Suprapubic skin (tissue), 4 donors: ENCODE data around the gene DMKN.

Source experiments
- EP300 ChIP-seq: sonication (generic); formaldehyde crosslinking; IDR thresholded peaks from one replicate; pipeline ENCODE4 v1.6.1; 2017; ENCODE audit warnings: antibody characterized with exemption
- POLR2A ChIP-seq, 2 donors: fragments of 450-650 bp; IDR thresholded peaks; one replicate each; pipeline ENCODE4 v1.6.1; 2017; ENCODE audit warnings: antibody characterized with exemption in 2 of 2, mild to moderate bottlenecking in 2 of 2, moderate library complexity in 2 of 2
- POLR2AphosphoS5 ChIP-seq, 3 donors: sonication (generic); formaldehyde crosslinking; IDR thresholded peaks; one replicate each; pipeline ENCODE4 v1.6.1; 2017; ENCODE audit warnings: antibody characterized with exemption in 3 of 3
- TF ChIP-seq, protein P1 (sequence below), 2 donors: fragments of 200-600 bp in 1 of 2; fragments of 450-650 bp in 1 of 2; sonication (generic) in 1 of 2; IDR thresholded peaks; one replicate each; pipeline ENCODE4 v1.5.1; 2016 to 2019; ENCODE audit warnings: antibody characterized with exemption in 2 of 2, mild to moderate bottlenecking in 1 of 2, moderate library complexity in 1 of 2

DNA sequence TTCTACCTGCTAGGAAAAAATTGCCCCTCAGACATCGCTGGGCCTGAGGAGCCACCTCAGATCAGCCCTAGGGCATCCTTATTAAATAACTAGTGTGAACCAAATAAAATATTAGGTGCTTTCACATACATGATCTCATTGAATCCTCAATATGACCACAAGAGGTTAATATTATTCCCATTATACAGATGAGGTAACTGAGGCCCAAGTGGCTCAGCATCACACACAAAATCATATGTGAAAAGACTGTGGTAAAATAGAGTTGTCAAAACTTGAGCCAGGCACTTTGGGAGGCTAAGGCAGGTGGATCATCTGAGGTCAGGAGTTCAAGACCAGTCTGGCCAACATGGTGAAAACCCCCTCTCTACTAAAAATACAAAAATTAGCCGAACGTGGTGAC lies 2.9 kb upstream of the DMKN start:
- TF ChIP-seq, protein P1, sequence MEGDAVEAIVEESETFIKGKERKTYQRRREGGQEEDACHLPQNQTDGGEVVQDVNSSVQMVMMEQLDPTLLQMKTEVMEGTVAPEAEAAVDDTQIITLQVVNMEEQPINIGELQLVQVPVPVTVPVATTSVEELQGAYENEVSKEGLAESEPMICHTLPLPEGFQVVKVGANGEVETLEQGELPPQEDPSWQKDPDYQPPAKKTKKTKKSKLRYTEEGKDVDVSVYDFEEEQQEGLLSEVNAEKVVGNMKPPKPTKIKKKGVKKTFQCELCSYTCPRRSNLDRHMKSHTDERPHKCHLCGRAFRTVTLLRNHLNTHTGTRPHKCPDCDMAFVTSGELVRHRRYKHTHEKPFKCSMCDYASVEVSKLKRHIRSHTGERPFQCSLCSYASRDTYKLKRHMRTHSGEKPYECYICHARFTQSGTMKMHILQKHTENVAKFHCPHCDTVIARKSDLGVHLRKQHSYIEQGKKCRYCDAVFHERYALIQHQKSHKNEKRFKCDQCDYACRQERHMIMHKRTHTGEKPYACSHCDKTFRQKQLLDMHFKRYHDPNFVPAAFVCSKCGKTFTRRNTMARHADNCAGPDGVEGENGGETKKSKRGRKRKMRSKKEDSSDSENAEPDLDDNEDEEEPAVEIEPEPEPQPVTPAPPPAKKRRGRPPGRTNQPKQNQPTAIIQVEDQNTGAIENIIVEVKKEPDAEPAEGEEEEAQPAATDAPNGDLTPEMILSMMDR (IDR thresholded peaks at IDR 0.05): no peak
- TF ChIP-seq EP300 (no peak), POLR2A (IDR thresholded peaks at IDR 0.05) (no peak), POLR2AphosphoS5 (IDR thresholded peaks at IDR 0.05) (no peak)
